Astrocyte of the spinal cord (primary cell): ENCODE measurements around the gene CCDC91.

ENCODE experiments used
- DNase-seq: peaks from one replicate; pipeline ENCODE4 v3.0.0; 2011; ENCODE audit warnings: low read depth, low spot score
- H3K4me3 ChIP-seq: 2 replicates; pipeline ENCODE4 v1.5.1; 2011; ENCODE audit warnings: low read depth, mild to moderate bottlenecking, low read length, moderate library complexity
- CTCF ChIP-seq: IDR thresholded peaks from 2 replicates; pipeline ENCODE4 v1.5.1; 2012; ENCODE audit warnings: low read depth, mild to moderate bottlenecking, low read length, inconsistent platforms
- in situ Hi-C: cut with HindIII; loops from 2 replicates; pipeline ENCODE4 v1.10.0; 2017; ENCODE audit warnings: low sequenced_read_pairs

Gene CCDC91

GRCh38 chr12:28578833-28579252 is 388.6 kb downstream of the CCDC91 start:
- no peak overlapping the region for H3K4me3 ChIP-seq
- peak; percentile 20 for DNase-seq
- no peak for TF ChIP-seq CTCF
- in situ Hi-C loops: no loop called here

- TF ChIP-seq CTCF: no peak
- H3K4me3 ChIP-seq: no peak overlapping the region
- DNase-seq: no peak
- in situ Hi-C loops: no loop called here
Measured at GRCh38 chr12:28582672-28583376, 392.6 kb downstream of the CCDC91 start.

- in situ Hi-C loops: no loop called here
- no peak overlapping the region for H3K4me3 ChIP-seq
- DNase-seq: peak; percentile 57
- peak; percentile 25 for TF ChIP-seq CTCF
Measured at GRCh38 chr12:28583701-28584261, 393.5 kb downstream of the CCDC91 start.

- no peak overlapping the region for H3K4me3 ChIP-seq
- no peak for TF ChIP-seq CTCF
- in situ Hi-C loops: no loop called here
- DNase-seq: no peak
Measured at GRCh38 chr12:28585146-28585545, 394.9 kb downstream of the CCDC91 start.

GRCh38 chr12:28586481-28586880 is 396.2 kb downstream of the CCDC91 start:
- no peak for TF ChIP-seq CTCF

GRCh38 chr12:28591831-28592230 is 401.6 kb downstream of the CCDC91 start:
- in situ Hi-C loops: no loop called here
- DNase-seq: no peak
- H3K4me3 ChIP-seq: no peak overlapping the region
- no peak for TF ChIP-seq CTCF

More at GRCh38 chr12:28586481-28586880, 396.2 kb downstream of the CCDC91 start:
- H3K4me3 ChIP-seq: no peak overlapping the region
- no peak for DNase-seq
- in situ Hi-C loops: no loop called here
